SK-N-SH treated with all-trans-retinoic acid at 6 μM for 48 hours (cell line): ENCODE results near the gene TXNDC16.

Source experiments
- ATAC-seq: fragments of 200-7000 bp; cut with Tn5 transposase; 3 replicates; pipeline ENCODE4 v1.9.1; 2020; ENCODE audit warnings: mild to moderate bottlenecking, moderate library complexity
- ARNTL ChIP-seq: fragments of 450-650 bp; formaldehyde crosslinking; IDR thresholded peaks from 2 replicates; pipeline ENCODE4 v1.5.0; 2020; ENCODE audit warnings: low read depth, mild to moderate bottlenecking, moderate library complexity, borderline replicate concordance
- CREB5 ChIP-seq: fragments of 250-450 bp; sonication (Bioruptor Pico); IDR thresholded peaks from 2 replicates; pipeline ENCODE4 v1.5.1; 2020; ENCODE audit warnings: low read depth, mild to moderate bottlenecking, moderate library complexity
- CSDC2 ChIP-seq: fragments of 250-450 bp; sonication (Bioruptor Pico); IDR thresholded peaks from 2 replicates; pipeline ENCODE4 v1.5.0; 2020; ENCODE audit warnings: mild to moderate bottlenecking, moderate library complexity
- CSRNP3 ChIP-seq: fragments of 250-450 bp; sonication (Bioruptor Pico); IDR thresholded peaks from 2 replicates; pipeline ENCODE4 v1.5.1; 2021; ENCODE audit warnings: mild to moderate bottlenecking, moderate library complexity
- GLIS3 ChIP-seq: fragments of 250-450 bp; sonication (Bioruptor Pico); IDR thresholded peaks from 2 replicates; pipeline ENCODE4 v1.5.0; 2020; ENCODE audit warnings: mild to moderate bottlenecking, moderate library complexity
- PATZ1 ChIP-seq: fragments of 250-450 bp; sonication (Bioruptor Pico); IDR thresholded peaks from 2 replicates; pipeline ENCODE4 v1.8.0; 2020; ENCODE audit warnings: mild to moderate bottlenecking, moderate library complexity, borderline replicate concordance
- POU6F1 ChIP-seq: fragments of 250-450 bp; sonication (Bioruptor Pico); IDR thresholded peaks from 2 replicates; pipeline ENCODE4 v1.8.0; 2021; ENCODE audit warnings: low read depth, mild to moderate bottlenecking, moderate library complexity, borderline replicate concordance
- PPARA ChIP-seq: fragments of 250-450 bp; sonication (Bioruptor Pico); IDR thresholded peaks from 2 replicates; pipeline ENCODE4 v1.5.0; 2020; ENCODE audit warnings: mild to moderate bottlenecking, borderline replicate concordance
- TCF4 ChIP-seq: fragments of 250-450 bp; sonication (Bioruptor Pico); IDR thresholded peaks from 2 replicates; pipeline ENCODE4 v1.8.0; 2021; ENCODE audit warnings: mild to moderate bottlenecking, moderate library complexity, borderline replicate concordance
- TOX ChIP-seq: fragments of 250-450 bp; sonication (Bioruptor Pico); IDR thresholded peaks from 2 replicates; pipeline ENCODE4 v1.8.0; 2021; ENCODE audit warnings: mild to moderate bottlenecking, moderate library complexity, borderline replicate concordance
- ZFP30 ChIP-seq: fragments of 450-650 bp; formaldehyde crosslinking; IDR thresholded peaks from 2 replicates; pipeline ENCODE4 v1.5.0; 2022; ENCODE audit warnings: mild to moderate bottlenecking, moderate library complexity
- ZNF70 ChIP-seq: fragments of 450-650 bp; formaldehyde crosslinking; IDR thresholded peaks from 2 replicates; pipeline ENCODE4 v1.5.0; 2020; ENCODE audit warnings: mild to moderate bottlenecking, moderate library complexity

TXNDC16 gene

GRCh38 chr14:52395728-52396127, 156.6 kb downstream of the TXNDC16 start (continued):
- no peak for TF ChIP-seq POU6F1 (CRISPR knock-in tag)
- TF ChIP-seq CSDC2 (CRISPR knock-in tag) = no peak
- TF ChIP-seq TOX (CRISPR knock-in tag) = no peak
- no peak for TF ChIP-seq ARNTL (CRISPR knock-in tag)
- TF ChIP-seq PPARA (CRISPR knock-in tag) = no peak
- TF ChIP-seq TCF4 = no peak

- ATAC-seq = no peak
- TF ChIP-seq CSDC2 (CRISPR knock-in tag) = no peak
- no peak for TF ChIP-seq PPARA (CRISPR knock-in tag)
- no peak for TF ChIP-seq CREB5
- TF ChIP-seq PATZ1 (CRISPR knock-in tag) = no peak
- TF ChIP-seq ZNF70 (CRISPR knock-in tag) = no peak
- TF ChIP-seq CSRNP3 = no peak
- TF ChIP-seq ZFP30 (CRISPR knock-in tag) = no peak
- no peak for TF ChIP-seq TOX (CRISPR knock-in tag)
- no peak for TF ChIP-seq GLIS3 (CRISPR knock-in tag)
- no peak for TF ChIP-seq ARNTL (CRISPR knock-in tag)
- TF ChIP-seq TCF4 = no peak
These were observed 160.3 kb downstream of the TXNDC16 start for GRCh38 chr14:52391881-52392615.
